ENCODE measurements around the gene PON3.

The PON3 gene

GRCh38 chr7:95338832-95339231 is 57.3 kb downstream of the PON3 start:
- no peak for DNase-seq

GRCh38 chr7:95335093-95335492 is 61.1 kb downstream of the PON3 start:
- no peak for DNase-seq

- DNase-seq: no peak
These were observed 61.7 kb downstream of the PON3 start for GRCh38 chr7:95334447-95334846.

- DNase-seq: no peak
These were observed 65.2 kb downstream of the PON3 start for GRCh38 chr7:95330961-95331337.

GRCh38 chr7:95330204-95330960 is 65.8 kb downstream of the PON3 start:
- no peak for DNase-seq

- no peak for DNase-seq
These were observed 68.8 kb downstream of the PON3 start for GRCh38 chr7:95327356-95327755.

- no peak for DNase-seq
These were observed 71.7 kb downstream of the PON3 start, which contains the start of gene PON1 for GRCh38 chr7:95324431-95324830. PON1 (minus strand) TSS chr7:95324532; CDS start chr7:95324475, 57 bp downstream.

- no peak for DNase-seq
These were observed 72.6 kb downstream of the PON3 start for GRCh38 chr7:95323410-95324129.

GRCh38 chr7:95322854-95323253 is 73.3 kb downstream of the PON3 start:
- no peak for DNase-seq

- no peak for DNase-seq
These were observed 73.8 kb downstream of the PON3 start for GRCh38 chr7:95322396-95322795.

- DNase-seq: no peak
These were observed 74.5 kb downstream of the PON3 start for GRCh38 chr7:95321720-95322119.

GRCh38 chr7:95320651-95321050 is 75.5 kb downstream of the PON3 start:
- DNase-seq: no peak

GRCh38 chr7:95319570-95319969 is 76.6 kb downstream of the PON3 start:
- no peak for DNase-seq

- DNase-seq: no peak
These were observed 77.6 kb downstream of the PON3 start for GRCh38 chr7:95318501-95319100.

- no peak for DNase-seq
These were observed 78.2 kb downstream of the PON3 start for GRCh38 chr7:95317966-95318365.

GRCh38 chr7:95317546-95317945 is 78.6 kb downstream of the PON3 start:
- DNase-seq: no peak

GRCh38 chr7:95316588-95316987 is 79.6 kb downstream of the PON3 start:
- DNase-seq: no peak

- no peak for DNase-seq
These were observed 83.6 kb downstream of the PON3 start for GRCh38 chr7:95312561-95312960.

GRCh38 chr7:95311389-95311788 is 84.8 kb downstream of the PON3 start:
- no peak for DNase-seq

GRCh38 chr7:95309951-95310350 is 86.2 kb downstream of the PON3 start:
- no peak for DNase-seq
